HG03139 (cell line): Measurements from ENCODE around the gene LGR6.
"Not testable (repeated sequence)": the region's sequence is repeated elsewhere in the genome, so short reads cannot be mapped to it uniquely, and the experiment has no call there.

Source experiments
- ATAC-seq: cut with Tn5 transposase; IDR thresholded peaks from one replicate; pipeline ENCODE4 v1.9.1; 2021; ENCODE audit not compliant: unreplicated experiment

The LGR6 gene

GRCh38 chr1:202159534-202160371, 33.8 kb upstream of the LGR6 start:
- no peak for ATAC-seq

GRCh38 chr1:202160377-202160940, 33.1 kb upstream of the LGR6 start, which contains the start of gene PTPN7:
Gene PTPN7 (minus strand): TSS chr1:202160602. CDS start chr1:202159402, 1,200 bp downstream.
- ATAC-seq = no peak

GRCh38 chr1:202161151-202162046, 32.2 kb upstream of the LGR6 start:
- ATAC-seq = no peak

- ATAC-seq = no peak
Measured at GRCh38 chr1:202162047-202162417, 31.6 kb upstream of the LGR6 start.

- no peak for ATAC-seq
Measured at GRCh38 chr1:202162418-202163280, 30.9 kb upstream of the LGR6 start.

GRCh38 chr1:202163281-202164270, 30.0 kb upstream of the LGR6 start:
- no peak for ATAC-seq

GRCh38 chr1:202164271-202165037, 29.1 kb upstream of the LGR6 start:
- ATAC-seq = peak; percentile 33

- no peak for ATAC-seq
Measured at GRCh38 chr1:202165267-202165941, 28.2 kb upstream of the LGR6 start.

- no peak for ATAC-seq
Measured at GRCh38 chr1:202165942-202166843, 27.4 kb upstream of the LGR6 start.

- not testable (repeated sequence) for ATAC-seq
Measured at GRCh38 chr1:202167054-202167453, 26.5 kb upstream of the LGR6 start.

GRCh38 chr1:202167708-202168415, 25.7 kb upstream of the LGR6 start:
- no peak for ATAC-seq

GRCh38 chr1:202168861-202169260, 24.7 kb upstream of the LGR6 start:
- ATAC-seq = no peak

- no peak for ATAC-seq
Measured at GRCh38 chr1:202170726-202171125, 22.9 kb upstream of the LGR6 start.

GRCh38 chr1:202171292-202172014, 22.1 kb upstream of the LGR6 start:
- ATAC-seq = no peak

- no peak for ATAC-seq
Measured at GRCh38 chr1:202172015-202172355, 21.6 kb upstream of the LGR6 start.

- ATAC-seq = no peak
Measured at GRCh38 chr1:202173993-202174392, 19.6 kb upstream of the LGR6 start.
